ENCODE results near the gene KLHL29. TPM values are rescaled to one million over a fixed set of nuclear protein-coding genes. Genes with fewer than 3 reads are reported as not detected.
A peak's percentile ranks its signal among the peaks of the same experiment; 100 is the strongest.

Gene KLHL29
- total and polyA plus RNA-seq, 2 of the 13 experiments (the other 11 are each of a cell fraction or from before 2014, with no cell fraction given): 0.01 TPM; not detected in 1

GRCh38 chr2:23359631-23360567, 25.1 kb upstream of the KLHL29 start (continued):
- TF ChIP-seq ZNF713 (CRISPR knock-in tag; IDR thresholded peaks at IDR 0.05): no peak
- TF ChIP-seq HNF4G (IDR thresholded peaks at IDR 0.05; ENCODE audit: borderline replicate concordance, low read depth, low read length): 0 out of 2 replicates have a peak, but pooled peaks have one; percentile 10
- no peak; the same call in 1 of the 2 replicates for TF ChIP-seq HNF4G (CRISPR knock-in tag; IDR thresholded peaks at IDR 0.05; ENCODE audit: borderline replicate concordance, low read depth)
- peak; percentile 93 for TF ChIP-seq XRCC5 (optimal IDR thresholded peaks at IDR 0.05; ENCODE audit: low read length)
- TF ChIP-seq FOXP4 (CRISPR knock-in tag; IDR thresholded peaks at IDR 0.05): peak; percentile 76
- peak; percentile 48; the same call in 1 of the 2 replicates for TF ChIP-seq ARNT2 (CRISPR knock-in tag; IDR thresholded peaks at IDR 0.05; ENCODE audit: low read depth)
- 0 out of 2 replicates have a peak, but pooled peaks have one; percentile 44 for TF ChIP-seq RNF2 (conservative IDR thresholded peaks at IDR 0.05; ENCODE audit: low read depth)
- TF ChIP-seq SPEN (CRISPR knock-in tag; IDR thresholded peaks at IDR 0.05; ENCODE audit: low read depth): no peak
- peak; percentile 26 for TF ChIP-seq ZNF18 (CRISPR knock-in tag; IDR thresholded peaks at IDR 0.05; ENCODE audit: insufficient replicate concordance)
- peak; percentile 42; the same call in 1 of the 2 replicates for TF ChIP-seq HNF4A (CRISPR knock-in tag; IDR thresholded peaks at IDR 0.05)
- TF ChIP-seq TBX3 (IDR thresholded peaks at IDR 0.05; ENCODE audit: borderline replicate concordance): peak; percentile 28; the same call in 1 of the 2 replicates
- no peak for TF ChIP-seq TGIF2 (CRISPR knock-in tag; IDR thresholded peaks at IDR 0.05)
- TF ChIP-seq, protein P1, sequence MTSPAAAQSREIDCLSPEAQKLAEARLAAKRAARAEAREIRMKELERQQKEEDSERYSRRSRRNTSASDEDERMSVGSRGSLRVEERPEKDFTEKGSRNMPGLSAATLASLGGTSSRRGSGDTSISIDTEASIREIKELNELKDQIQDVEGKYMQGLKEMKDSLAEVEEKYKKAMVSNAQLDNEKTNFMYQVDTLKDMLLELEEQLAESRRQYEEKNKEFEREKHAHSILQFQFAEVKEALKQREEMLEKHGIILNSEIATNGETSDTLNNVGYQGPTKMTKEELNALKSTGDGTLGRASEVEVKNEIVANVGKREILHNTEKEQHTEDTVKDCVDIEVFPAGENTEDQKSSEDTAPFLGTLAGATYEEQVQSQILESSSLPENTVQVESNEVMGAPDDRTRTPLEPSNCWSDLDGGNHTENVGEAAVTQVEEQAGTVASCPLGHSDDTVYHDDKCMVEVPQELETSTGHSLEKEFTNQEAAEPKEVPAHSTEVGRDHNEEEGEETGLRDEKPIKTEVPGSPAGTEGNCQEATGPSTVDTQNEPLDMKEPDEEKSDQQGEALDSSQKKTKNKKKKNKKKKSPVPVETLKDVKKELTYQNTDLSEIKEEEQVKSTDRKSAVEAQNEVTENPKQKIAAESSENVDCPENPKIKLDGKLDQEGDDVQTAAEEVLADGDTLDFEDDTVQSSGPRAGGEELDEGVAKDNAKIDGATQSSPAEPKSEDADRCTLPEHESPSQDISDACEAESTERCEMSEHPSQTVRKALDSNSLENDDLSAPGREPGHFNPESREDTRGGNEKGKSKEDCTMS (CRISPR knock-in tag; conservative IDR thresholded peaks at IDR 0.05): no peak
- TF ChIP-seq SYNCRIP (IDR thresholded peaks at IDR 0.05; ENCODE audit: insufficient read depth, low read depth, low read length): no peak
- no peak for TF ChIP-seq LCORL (IDR thresholded peaks at IDR 0.05)
- 0 out of 2 replicates have a peak, but pooled peaks have one; percentile 46 for TF ChIP-seq LCORL (CRISPR knock-in tag; IDR thresholded peaks at IDR 0.05)

All from HepG2 (cell line).